Activated T-helper 1 cell treated with anti-CD3 and anti-CD28 coated beads, Interleukin-2, amount 50 U/mL, for 16 hours (primary cell): ENCODE data around the gene NKD1.

Source experiments
- DNase-seq, 2 donors: peaks; one replicate each; pipeline ENCODE4 v3.0.0-alpha.2; 2020; ENCODE audit warnings: low read depth in 1 of 2, low spot score in 1 of 2

NKD1 gene

GRCh38 chr16:50643192-50643591 is 95.0 kb downstream of the NKD1 start:
- no peak for DNase-seq

DNA sequence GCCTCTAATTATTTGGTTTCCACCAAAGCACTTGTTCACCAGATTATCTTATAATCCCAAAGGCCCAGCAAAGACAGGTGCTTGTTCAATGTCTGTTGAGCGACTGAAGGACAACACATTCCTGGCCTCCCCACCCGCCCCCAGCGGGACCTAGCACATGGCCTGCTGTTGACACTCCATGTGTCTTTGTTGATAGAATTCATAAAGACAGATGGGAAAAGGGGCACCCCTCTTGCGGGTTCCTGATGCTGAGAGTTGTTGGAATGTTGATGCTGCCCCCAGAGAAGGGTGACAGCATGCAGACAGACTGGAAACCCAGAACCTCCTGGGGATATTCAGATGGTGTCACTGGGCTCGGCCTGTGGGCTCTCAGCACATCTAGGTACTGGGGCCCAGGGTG is 96.0 kb downstream of the NKD1 start:
- no peak for DNase-seq

DNA sequence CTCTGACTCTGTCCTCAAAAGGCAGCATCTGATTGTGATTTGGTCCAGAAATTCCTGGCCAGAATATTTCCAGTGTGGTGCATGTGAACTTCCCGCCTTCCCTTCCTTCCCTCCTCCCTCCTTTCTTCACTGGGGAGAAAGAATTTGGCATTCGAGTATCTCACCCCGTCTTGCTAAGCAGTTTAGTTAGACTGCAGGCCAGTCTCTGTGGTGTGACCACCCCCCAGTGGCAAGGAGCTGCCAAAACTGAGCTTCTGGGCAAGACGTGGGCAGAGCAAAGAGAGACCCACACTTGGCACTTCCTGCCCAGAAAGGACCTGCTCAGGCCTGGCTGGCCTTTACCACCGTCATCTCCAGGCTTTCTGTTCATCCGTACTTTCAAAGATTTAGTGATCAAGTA is 96.5 kb downstream of the NKD1 start:
- no peak for DNase-seq

DNA sequence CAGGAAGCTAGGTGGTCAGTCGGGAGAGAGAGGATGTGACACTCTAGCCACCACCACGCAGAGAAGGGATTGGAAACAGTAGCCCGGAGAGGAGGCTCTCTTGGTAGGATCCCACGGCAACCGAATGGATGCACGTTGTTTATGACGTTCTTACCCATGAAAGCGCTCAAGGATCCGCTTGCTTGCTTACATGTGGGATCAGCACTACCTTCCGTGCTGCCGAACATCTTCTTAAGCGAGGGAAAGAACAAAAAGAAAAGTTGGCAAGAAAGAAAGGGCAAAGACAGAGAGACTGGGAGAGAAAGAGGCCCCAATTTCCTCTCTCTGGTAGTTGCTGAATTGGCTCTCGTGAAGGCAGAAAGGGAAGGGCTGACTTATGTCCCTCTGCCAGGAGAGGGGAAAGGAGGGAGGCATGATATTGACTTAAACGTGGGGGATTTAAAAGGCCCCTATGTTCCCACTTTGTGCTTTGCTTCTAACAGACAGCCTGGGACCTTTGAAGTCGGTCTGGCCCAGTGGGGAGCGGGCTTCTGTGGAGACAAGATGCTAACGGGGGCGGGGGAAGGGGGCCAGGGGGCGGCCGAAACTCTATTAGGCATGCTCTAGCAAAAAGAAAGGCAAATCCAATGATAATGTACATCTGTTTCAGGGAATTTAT is 97.5 kb downstream of the NKD1 start:
- DNase-seq: no peak

GRCh38 chr16:50646345-50646744 is 98.1 kb downstream of the NKD1 start:
- DNase-seq: no peak

- no peak for DNase-seq
Measured at GRCh38 chr16:50651835-50652438, 103.7 kb downstream of the NKD1 start.

DNA sequence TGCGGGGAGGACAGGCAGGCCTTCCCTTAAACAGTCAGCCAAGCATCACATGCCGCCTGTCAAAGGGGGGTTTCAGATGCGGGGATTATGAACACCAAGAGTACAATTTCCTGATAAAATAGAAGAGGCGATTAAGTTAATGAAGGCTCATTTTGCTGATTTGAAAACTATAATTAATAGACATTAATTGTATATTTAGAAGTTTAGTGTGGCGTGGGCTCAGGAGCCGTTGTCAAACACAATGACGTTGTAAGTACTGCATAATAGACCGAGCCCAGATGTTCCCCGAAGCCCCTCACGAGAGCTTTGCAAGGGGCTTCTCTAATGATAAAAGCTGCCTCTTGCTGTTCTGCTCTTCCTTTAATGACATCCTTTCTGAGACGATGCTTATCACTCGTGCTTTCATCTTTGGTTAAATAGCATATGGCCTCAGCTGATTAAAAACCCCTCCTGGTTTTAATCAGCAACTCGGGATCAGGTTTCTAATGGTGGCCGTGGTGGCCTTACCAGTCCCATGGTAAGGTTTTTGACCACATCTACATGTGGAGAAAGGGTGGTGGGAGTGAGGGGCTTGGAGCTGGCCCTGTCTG is 104.7 kb downstream of the NKD1 start:
- no peak for DNase-seq

GRCh38 chr16:50653633-50654519 is 105.7 kb downstream of the NKD1 start:
- no peak for DNase-seq

- DNase-seq: no peak
Measured at GRCh38 chr16:50655558-50656055, 107.4 kb downstream of the NKD1 start.

GRCh38 chr16:50657241-50657640 is 109.0 kb downstream of the NKD1 start:
- DNase-seq: no peak

DNA sequence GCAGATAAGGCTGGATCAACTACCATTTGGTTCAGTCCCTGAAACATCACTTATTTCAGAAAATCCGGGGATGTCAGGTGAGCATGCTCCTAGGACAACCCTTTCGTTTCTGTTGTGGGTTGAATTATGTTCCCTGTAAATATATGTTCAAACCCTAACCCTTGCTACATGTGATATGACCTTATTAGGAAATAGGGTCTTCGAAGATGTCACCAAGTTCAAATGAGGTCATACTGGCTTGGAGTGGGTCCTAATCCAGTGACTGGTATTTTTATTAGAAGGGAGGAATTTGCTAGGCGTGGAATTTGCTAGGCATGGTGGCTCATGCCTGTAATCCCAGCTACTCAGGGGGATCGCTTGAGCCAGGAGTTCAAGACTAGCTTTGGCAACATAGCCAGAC is 111.6 kb downstream of the NKD1 start:
- no peak for DNase-seq

DNA sequence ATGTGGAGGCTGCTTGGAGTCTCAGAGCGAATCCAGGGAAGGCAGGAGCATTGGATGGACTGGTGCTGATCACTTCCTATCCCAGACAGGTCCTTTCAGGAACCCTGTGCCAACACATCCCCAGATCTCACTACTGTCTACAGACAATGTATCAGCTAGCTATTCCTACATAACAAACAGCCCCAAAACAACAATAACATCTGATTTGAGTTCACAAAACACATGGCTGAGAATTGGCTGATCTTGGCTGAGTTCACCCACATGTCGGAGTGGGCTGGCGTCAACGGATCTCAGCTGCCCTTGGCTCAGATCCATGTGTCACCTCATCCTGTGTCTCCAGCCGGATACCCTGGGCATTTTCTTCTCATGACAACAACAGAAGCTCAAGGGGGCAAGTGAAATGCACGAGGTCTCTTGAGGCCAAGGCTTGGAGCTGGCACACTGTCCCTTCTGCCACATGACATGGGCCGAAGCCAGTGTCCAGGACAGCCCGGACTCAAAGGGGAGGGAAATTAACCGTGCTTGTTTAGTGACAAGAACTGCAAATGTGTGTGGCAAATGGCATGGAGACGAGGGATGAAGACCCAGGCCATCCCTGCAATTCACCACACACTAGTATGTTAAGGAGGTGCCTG is 114.2 kb downstream of the NKD1 start:
- DNase-seq: no peak

- DNase-seq: no peak
Measured at GRCh38 chr16:50664270-50664669, 116.1 kb downstream of the NKD1 start.

DNA sequence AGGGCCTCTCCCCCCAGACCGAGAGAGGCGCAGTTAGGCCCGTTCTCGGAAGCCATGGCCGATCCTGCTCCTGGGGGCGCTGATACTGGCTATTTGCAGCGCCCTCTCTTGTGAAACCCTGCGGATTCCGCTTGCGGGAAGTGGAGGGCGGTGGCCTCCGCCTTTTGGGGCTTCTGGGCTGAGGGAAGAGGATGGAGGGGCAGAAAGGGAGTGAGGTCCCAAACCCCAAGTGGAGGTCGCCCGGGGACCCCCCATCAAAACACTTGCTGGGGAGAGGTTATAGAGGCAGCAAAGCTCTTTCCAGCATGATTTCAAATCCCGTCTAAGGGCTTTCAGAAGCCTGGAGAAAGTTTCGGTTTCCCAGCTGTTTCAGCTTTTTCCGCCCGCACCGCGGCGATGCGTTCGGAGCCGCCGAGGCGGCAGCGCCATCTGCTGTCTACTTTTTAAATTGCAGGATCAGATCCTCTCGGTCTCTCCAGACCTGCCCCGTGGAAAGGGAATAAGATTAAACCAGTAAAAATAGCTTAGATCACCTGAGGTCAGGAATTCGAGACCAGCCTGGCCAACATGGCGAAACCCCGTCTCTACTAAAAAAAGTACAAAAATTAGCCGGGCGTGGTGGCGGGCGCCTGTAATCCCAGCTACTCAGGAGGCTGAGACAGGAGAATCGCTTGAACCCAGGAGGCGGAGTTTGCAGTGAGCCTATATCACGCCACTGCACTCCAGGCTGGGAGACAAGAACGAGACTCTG is 117.1 kb downstream of the NKD1 start:
- DNase-seq: peak; percentile 67 to 78

GRCh38 chr16:50666658-50667496 is 118.7 kb downstream of the NKD1 start:
- no peak for DNase-seq

- DNase-seq: no peak
Measured at GRCh38 chr16:50667497-50668367, 119.5 kb downstream of the NKD1 start.

GRCh38 chr16:50668368-50669008 is 120.3 kb downstream of the NKD1 start:
- DNase-seq: no peak

GRCh38 chr16:50669741-50670140 is 121.5 kb downstream of the NKD1 start:
- DNase-seq: no peak
